Hepatocyte (in vitro differentiated cells): ENCODE measurements around the gene DOCK3. TPM values are rescaled to one million over a fixed set of nuclear protein-coding genes. Genes with fewer than 3 reads are reported as not detected.

ENCODE experiments used
- DNase-seq: peaks from one replicate; pipeline ENCODE4 v3.0.0-alpha.2; 2016; ENCODE audit warnings: low spot score
- H2AFZ ChIP-seq: fragments of 200-600 bp; sonication (generic); 2 replicates; pipeline ENCODE4 v1.6.0; 2016; ENCODE audit warnings: antibody characterized with exemption, mild to moderate bottlenecking
- H3K27ac ChIP-seq: fragments of 200-600 bp; sonication (generic); 2 replicates; pipeline ENCODE4 v1.5.1; 2016; ENCODE audit warnings: mild to moderate bottlenecking
- H3K27me3 ChIP-seq: fragments of 200-600 bp; sonication (generic); 2 replicates; pipeline ENCODE4 v1.6.1; 2016
- H3K36me3 ChIP-seq: fragments of 200-600 bp; sonication (generic); replicated peaks from 2 replicates; pipeline ENCODE4 v1.5.1; 2016; ENCODE audit warnings: low read depth; ENCODE audit not compliant: insufficient read depth
- H3K4me1 ChIP-seq: fragments of 200-600 bp; sonication (generic); 2 replicates; pipeline ENCODE4 v1.5.1; 2016; ENCODE audit warnings: mild to moderate bottlenecking, moderate library complexity; ENCODE audit not compliant: insufficient read depth
- H3K4me2 ChIP-seq: fragments of 200-600 bp; sonication (generic); 2 replicates; pipeline ENCODE4 v1.6.0; 2016
- H3K4me3 ChIP-seq: fragments of 200-600 bp; sonication (generic); 2 replicates; pipeline ENCODE4 v1.5.1; 2016; ENCODE audit warnings: mild to moderate bottlenecking
- H3K79me2 ChIP-seq: fragments of 200-600 bp; sonication (generic); 2 replicates; pipeline ENCODE4 v1.6.0; 2017; ENCODE audit warnings: mild to moderate bottlenecking
- H3K9me2 ChIP-seq: fragments of 200-600 bp; sonication (generic); replicated peaks from 2 replicates; pipeline ENCODE4 v1.6.0; 2017; ENCODE audit warnings: mild to moderate bottlenecking; ENCODE audit not compliant: insufficient read depth
- H3K9me3 ChIP-seq: fragments of 200-600 bp; sonication (generic); 2 replicates; pipeline ENCODE4 v1.5.1; 2016; ENCODE audit warnings: low read depth, mild to moderate bottlenecking
- H4K20me1 ChIP-seq: fragments of 200-600 bp; sonication (generic); 2 replicates; pipeline ENCODE4 v1.6.0; 2016; ENCODE audit warnings: mild to moderate bottlenecking; ENCODE audit not compliant: insufficient read depth, poor library complexity, severe bottlenecking
- CTCF ChIP-seq: fragments of 200-600 bp; sonication (generic); IDR thresholded peaks from 2 replicates; pipeline ENCODE4 v1.5.1; 2016; ENCODE audit warnings: antibody characterized with exemption, mild to moderate bottlenecking; ENCODE audit not compliant: poor library complexity
- EZH2 ChIP-seq: fragments of 200-600 bp; sonication (generic); IDR thresholded peaks from 2 replicates; pipeline ENCODE4 v1.6.1; 2016; ENCODE audit warnings: antibody characterized with exemption, mild to moderate bottlenecking, borderline replicate concordance
- EZH2phosphoT487 ChIP-seq: fragments of 200-600 bp; sonication (generic); IDR thresholded peaks from one replicate; pipeline ENCODE4 v1.6.1; 2018; ENCODE audit warnings: antibody characterized with exemption, mild to moderate bottlenecking, low read depth, moderate library complexity; ENCODE audit not compliant: unreplicated experiment, severe bottlenecking
- WGBS: methylation state at CpG from one replicate; pipeline ENCODE4 v1.1.6; 2016; ENCODE audit warnings: low lambda C conversion rate; ENCODE audit errors: missing lambda C conversion rate; 5-methylcytosine and 5-hydroxymethylcytosine counted together
- polyA plus RNA-seq: library from polyadenylated mRNA; unstranded; fragments of >200 nt; fragmentation: Nextera tagmentation; extraction: Ambion mirVana; gene quantifications from 2 replicates; pipeline ENCODE4 v1.2.1, GENCODE V29; 2016
- total RNA-seq: library from RNA; depleted of rRNA; stranded (reverse); fragments of >200 nt; gene quantifications from 2 replicates; pipeline ENCODE4 v1.2.3, GENCODE V29; 2014

The DOCK3 gene
- total and polyA plus RNA-seq, 2 experiments from 2014 or later = 0.77 to 1.6 TPM

- no peaks in the 10 kb centered on the region for H3K27me3 ChIP-seq
- no peaks in the 10 kb centered on the region for H3K36me3 ChIP-seq
- H3K9me3 ChIP-seq = no peaks in the 10 kb centered on the region
- no peak overlapping the region for H3K27ac ChIP-seq
- no peak overlapping the region for H2AFZ ChIP-seq
- no peak for DNase-seq
- no peak overlapping the region for H3K4me2 ChIP-seq
- no peaks in the 10 kb centered on the region for H3K9me2 ChIP-seq
- no peak for TF ChIP-seq EZH2phosphoT487
- no peak for TF ChIP-seq CTCF
- TF ChIP-seq EZH2 = no peak
- no peaks in the 10 kb centered on the region for H3K4me1 ChIP-seq
- H3K79me2 ChIP-seq = no peaks in the 10 kb centered on the region
- H3K4me3 ChIP-seq = no peak overlapping the region
- H4K20me1 ChIP-seq = no peaks in the 10 kb centered on the region
- WGBS = 88% methylated on average over 1 of the region's 1 CpG
Measured at GRCh38 chr3:50650018-50650417, 24.7 kb upstream of the DOCK3 start.

GRCh38 chr3:50651445-50651844, 23.3 kb upstream of the DOCK3 start:
- no peaks in the 10 kb centered on the region for H3K4me1 ChIP-seq
- no peak for DNase-seq
- H3K4me3 ChIP-seq = no peak overlapping the region
- no peak overlapping the region for H2AFZ ChIP-seq
- H4K20me1 ChIP-seq = no peaks in the 10 kb centered on the region
- no peaks in the 10 kb centered on the region for H3K9me3 ChIP-seq
- no peak overlapping the region for H3K27ac ChIP-seq
- WGBS = 92% methylated on average over 8 of the region's 8 CpGs
- H3K79me2 ChIP-seq = no peaks in the 10 kb centered on the region
- no peaks in the 10 kb centered on the region for H3K27me3 ChIP-seq
- H3K36me3 ChIP-seq = no peaks in the 10 kb centered on the region
- no peak overlapping the region for H3K4me2 ChIP-seq
- H3K9me2 ChIP-seq = no peaks in the 10 kb centered on the region
- TF ChIP-seq CTCF (no peak), EZH2 (no peak), EZH2phosphoT487 (no peak)

GRCh38 chr3:50651920-50652529, 22.7 kb upstream of the DOCK3 start:
- no peak for DNase-seq

More at GRCh38 chr3:50651920-50652529, 22.7 kb upstream of the DOCK3 start:
- WGBS = 64% methylated on average over 7 of the region's 7 CpGs
- TF ChIP-seq EZH2phosphoT487 (no peak), CTCF (no peak), EZH2 (no peak)
- no peaks in the 10 kb centered on the region for H3K79me2 ChIP-seq
- H4K20me1 ChIP-seq = no peaks in the 10 kb centered on the region
- H3K4me2 ChIP-seq = no peak overlapping the region
- no peaks in the 10 kb centered on the region for H3K4me1 ChIP-seq
- no peaks in the 10 kb centered on the region for H3K27me3 ChIP-seq
- H2AFZ ChIP-seq = no peak overlapping the region
- no peaks in the 10 kb centered on the region for H3K9me3 ChIP-seq
- no peak overlapping the region for H3K4me3 ChIP-seq
- H3K9me2 ChIP-seq = no peaks in the 10 kb centered on the region
- H3K36me3 ChIP-seq = no peaks in the 10 kb centered on the region
- H3K27ac ChIP-seq = no peak overlapping the region
